GM18502 (cell line): Measurements from ENCODE around the gene ABCC12.
"Not testable (repeated sequence)": the region's sequence is repeated elsewhere in the genome, so short reads cannot be mapped to it uniquely, and the experiment has no call there.

Experiments used
- ATAC-seq: cut with Tn5 transposase; IDR thresholded peaks from one replicate; pipeline ENCODE4 v1.9.1; 2021; ENCODE audit warnings: mild to moderate bottlenecking; ENCODE audit not compliant: unreplicated experiment, poor library complexity

ABCC12 gene

DNA sequence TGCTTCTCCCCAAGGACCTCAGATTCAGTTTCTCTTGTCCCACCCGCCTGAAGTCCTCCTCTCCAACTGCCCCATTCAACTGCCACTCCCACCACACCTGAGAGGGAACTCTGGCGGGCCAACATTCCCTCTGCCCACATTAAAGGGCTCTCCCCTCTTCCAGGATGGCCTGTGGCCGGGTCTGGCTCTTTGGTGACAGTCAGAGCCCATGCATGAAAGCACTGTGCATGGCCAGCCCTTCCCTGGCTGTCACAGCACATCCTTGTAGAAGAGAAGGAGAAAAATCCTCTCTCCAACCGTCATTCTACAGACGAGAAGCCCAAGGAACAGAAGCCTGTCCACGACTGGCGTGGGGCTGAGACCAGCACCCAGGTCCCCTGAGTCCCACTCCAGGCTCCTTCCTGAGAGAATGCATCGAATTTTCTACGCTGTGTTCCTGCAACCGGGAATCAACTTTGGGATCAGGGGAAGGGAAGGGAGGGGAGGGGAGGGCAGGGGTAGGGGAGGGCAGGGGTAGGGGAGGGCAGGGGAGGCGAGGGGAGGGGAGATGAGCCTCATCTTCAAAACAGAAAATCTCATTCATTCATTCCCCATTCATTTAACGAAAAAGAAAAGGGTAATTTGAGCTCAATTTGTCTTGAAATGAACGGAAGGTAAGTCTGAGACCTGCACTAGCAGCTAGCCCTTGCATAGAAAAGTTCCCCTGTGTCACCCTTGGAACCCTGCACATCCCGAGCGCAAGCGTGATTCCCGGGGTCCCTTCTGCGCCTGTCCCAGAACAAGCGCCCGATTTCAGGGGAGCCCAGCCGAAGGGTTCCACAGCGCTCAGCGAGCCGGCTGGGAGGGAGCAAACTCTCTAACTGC, at the start of gene ABCC12:
Gene ABCC12 (minus strand): TSS at position 68 of the 864 bp plus-strand sequence. CDS start 9,569 bp downstream, outside the sequence.
- no peak for ATAC-seq

DNA sequence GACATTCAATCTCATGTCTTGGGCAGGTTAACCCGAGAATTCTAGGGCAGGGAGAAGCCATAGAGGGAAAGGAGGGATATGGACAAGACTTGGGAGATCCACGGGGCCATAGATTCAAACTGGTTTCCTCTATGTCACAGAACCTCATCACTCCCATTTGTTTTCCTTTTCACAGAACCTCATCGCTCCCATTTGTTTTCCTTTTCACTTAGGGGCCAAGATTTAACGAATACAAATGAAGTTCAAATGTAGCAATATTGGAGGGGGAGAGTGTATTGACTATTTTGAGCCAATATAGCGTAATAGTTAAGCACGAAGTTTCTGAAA, 49.0 kb upstream of the ABCC12 start:
- no peak for ATAC-seq

DNA sequence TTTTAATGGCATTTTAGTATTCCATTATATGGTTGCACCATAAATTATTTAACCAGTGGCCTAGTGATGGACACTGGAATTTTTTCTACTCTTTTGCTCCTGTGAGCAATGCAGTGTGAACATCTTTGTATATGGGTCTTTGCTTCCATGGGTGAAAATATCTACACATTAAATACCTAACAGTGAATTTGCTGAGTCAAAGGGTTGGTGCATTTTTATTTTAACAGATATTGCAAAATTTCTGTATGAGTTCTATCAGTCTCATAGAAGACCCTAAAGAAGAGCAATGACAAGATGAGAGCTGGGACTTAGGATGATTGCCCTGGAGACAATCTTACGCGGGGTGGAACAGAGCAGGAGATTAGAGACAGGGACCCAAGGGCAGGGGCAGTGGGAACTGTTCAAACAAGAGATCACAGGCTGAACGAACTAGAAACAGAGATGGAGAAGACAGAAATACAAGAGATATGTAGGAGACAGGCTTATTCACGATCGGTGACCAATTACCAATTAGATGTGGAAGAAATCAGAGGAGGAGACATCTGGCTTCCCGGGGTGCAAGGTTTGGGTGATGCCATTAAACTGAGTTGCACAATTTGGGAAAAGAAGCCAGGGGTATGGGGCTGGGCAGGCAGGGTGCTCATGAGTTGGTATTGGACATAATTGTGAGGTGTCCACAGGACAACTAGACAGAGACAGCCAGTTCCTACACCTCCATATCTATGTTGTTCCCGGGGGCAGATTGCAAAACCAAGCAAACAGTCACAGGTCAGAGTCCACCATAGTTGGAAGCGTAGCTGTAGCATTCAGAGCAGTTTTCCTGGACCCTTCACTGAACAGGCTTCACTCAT, 48.4 kb upstream of the ABCC12 start:
- ATAC-seq = no peak

DNA sequence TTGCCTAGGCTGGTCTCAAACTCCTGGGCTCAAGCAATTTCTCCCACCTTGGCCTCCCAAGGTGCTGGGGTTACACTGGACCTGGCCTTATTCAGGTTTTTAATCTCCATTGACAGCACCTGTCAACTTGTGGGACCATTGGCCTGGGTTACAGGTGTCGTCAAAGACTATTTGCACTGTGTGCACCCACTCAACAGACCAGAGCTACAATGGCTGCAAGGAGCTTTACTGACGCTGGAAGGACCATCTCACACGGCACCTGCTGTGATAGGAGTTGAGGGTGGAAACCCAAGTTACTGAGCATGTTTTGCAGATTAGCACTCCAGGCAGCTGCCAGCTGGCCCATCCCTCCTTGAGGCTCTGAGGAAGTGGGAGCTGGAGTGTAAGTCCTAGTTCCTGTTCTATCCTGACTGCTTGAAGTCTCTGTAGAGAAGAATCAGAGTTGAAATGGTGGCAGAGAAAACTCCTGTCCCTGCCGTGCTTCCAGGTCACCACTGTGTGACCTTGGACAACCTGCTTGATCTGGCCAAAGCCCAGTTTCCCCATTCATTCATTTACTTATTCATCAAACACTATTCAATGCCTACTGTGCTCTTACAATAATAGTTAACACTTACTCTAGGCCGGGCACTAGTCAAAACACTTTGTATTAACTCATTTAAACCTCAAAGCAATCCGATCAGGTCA, 45.9 kb upstream of the ABCC12 start:
- no peak for ATAC-seq

DNA sequence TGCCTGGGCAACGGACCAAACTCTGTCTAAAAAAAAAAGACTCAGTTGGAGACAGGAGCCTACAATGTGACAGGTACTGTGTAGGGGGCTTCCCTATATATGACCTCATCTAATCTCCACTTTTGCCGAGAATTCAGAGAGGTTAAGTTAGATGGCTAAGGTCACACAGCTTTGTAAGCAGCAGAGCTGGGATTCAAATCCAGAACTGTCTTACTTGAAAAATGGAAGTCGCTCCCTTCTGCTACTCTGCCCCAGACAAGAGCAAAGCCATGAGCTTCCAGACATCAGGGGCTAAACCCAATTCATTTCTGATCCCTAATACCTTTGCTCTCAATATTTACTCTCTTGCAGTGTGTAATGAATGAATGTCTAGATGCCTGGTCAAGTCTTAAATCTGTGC, 41.5 kb upstream of the ABCC12 start:
- no peak for ATAC-seq

DNA sequence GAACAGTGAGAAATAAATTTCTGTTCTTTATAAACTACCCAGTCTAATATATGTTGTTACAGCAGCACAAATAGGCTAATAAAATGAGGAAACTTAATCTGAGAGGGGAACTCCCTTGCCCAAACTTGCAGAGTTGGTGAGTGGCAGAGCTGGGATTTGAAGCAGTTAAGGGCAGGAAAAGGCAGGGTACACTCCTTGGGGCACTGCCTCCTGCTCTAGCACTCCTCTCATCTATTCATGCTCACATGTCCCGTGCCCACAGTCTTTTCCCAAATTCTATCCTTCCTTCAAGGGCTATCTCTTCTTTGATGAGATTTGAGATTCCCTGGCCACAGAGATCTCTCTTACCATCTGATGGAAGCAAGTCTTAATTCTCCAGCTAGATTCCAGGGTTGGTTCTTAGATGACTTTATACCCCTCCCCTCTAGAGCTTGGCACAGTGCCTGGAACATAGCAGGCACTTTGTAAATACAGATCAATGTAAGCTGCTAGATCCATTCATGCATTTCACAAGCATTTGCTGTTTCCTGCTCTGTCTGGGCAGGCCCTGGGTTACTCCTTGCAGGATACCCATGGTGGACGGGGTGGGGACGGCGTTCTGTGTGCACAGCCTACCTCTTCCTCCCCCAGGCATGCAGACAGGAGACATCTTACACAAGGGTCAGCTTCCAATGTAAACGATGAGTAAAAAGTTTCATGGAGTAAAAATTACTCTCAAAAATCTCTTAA, 39.2 kb upstream of the ABCC12 start:
- no peak for ATAC-seq

DNA sequence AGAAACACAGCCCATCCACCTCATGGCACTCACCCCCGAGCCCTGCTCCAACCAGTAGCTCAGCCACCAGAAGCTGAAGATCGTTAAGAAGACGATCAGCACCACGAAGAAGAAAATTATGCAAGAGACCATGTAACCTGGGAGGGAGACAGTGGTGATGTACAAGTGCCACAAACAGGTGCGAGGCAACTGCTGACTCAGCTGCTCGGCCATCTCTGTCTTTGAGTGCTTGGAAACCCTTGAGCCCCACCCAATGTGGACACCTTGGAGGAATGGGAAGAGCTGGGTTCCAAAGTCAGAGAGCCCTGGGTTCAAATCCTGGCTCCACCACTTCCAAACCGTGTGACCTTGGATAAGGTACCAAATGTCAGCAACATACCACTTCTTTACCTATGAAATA, 38.1 kb upstream of the ABCC12 start:
- ATAC-seq = no peak

DNA sequence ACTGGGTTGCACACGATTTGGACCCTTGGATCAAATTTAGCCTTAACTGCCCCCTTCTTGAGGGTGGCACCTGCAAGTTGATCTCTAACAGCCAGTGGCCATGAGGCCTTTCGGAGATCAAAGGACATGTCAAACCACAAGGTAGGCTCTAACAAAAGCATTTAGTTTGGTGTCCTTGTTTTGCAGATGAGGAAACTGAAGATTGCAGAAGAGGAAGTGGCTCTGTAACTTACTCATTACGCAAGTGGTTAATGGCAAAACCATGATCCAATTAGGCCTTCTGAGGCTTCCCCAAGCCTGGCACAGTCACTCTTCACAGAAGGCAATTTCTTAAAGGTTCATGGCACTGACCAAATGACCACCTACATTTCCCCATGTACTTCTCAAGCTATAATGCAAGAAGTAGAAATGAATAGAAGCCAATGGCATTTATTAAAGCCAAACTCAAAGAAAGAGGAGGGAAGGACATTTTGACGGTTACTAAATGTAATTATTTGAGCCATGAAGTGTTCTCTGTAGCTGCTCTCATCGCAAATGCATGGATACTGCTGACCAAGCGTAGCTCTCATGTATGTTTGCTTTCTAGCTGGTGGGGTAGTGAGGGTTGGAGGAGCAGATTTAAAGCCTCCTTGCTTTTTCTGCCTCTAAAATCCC, 32.8 kb upstream of the ABCC12 start:
- ATAC-seq = peak; percentile 91

DNA sequence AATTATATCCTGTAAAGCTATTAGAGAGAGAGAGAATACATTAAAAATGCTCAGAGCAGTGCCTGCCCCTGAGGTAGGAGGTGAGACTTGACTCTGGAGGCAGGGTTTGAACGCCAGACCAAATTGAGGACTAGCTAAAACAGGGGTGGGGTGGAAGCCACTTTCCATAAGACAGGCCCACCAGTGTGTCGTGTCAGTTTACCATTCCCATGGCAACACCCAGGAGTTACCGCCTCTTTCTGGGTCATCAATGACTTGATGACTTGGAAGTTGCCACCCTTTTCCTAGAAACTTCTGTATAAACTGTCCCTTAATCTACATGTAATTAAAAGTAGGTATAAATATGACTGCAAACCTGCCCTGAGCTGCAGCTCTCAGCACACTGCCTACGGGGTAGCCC, 32.0 kb upstream of the ABCC12 start:
- no peak for ATAC-seq

DNA sequence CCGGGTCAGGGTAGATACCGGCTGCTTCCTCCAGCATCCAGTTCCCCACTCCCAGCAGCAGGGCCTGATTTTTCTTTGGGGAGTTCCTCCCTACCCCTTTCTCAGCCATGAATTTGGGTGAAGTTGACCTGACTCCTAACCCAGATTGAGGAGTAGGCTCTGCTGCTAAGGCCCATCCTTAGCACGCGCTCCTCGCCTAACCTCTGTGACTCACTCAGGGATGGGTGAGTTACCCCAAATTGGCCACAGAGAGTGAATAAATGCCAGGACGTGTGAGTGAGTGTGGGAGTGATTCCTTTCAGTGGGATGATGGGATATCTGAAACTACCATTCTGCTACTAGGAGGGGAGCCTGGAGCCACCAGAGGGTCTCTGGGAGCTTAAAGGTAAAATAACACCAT, 28.9 kb upstream of the ABCC12 start:
- no peak for ATAC-seq

DNA sequence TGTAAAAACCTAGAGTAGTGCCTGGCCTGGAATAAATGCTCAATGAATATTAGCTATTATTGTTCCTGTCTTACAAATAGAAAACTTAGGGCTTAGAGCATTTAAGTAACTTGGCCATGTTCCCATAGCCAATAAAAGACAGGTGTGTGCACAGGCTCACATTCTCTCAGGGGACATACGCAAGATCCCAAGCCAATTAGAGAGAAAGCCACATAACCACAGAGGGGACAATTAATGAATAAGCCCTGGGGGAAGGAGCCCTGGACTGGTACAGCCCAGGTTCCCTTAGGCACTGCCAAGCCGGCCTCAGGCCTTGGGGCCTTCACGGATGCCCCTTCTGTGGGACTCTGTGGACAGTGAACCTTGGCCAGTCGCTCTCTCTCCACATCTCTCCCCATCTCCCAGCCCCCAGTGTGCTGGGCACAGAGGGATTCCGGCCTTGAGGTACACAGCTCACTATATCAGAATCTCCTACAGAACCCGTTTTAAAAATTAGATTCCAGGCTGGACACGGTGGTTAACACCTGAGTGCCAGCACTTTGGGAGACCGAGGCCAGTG, 27.3 kb upstream of the ABCC12 start:
- ATAC-seq = no peak

DNA sequence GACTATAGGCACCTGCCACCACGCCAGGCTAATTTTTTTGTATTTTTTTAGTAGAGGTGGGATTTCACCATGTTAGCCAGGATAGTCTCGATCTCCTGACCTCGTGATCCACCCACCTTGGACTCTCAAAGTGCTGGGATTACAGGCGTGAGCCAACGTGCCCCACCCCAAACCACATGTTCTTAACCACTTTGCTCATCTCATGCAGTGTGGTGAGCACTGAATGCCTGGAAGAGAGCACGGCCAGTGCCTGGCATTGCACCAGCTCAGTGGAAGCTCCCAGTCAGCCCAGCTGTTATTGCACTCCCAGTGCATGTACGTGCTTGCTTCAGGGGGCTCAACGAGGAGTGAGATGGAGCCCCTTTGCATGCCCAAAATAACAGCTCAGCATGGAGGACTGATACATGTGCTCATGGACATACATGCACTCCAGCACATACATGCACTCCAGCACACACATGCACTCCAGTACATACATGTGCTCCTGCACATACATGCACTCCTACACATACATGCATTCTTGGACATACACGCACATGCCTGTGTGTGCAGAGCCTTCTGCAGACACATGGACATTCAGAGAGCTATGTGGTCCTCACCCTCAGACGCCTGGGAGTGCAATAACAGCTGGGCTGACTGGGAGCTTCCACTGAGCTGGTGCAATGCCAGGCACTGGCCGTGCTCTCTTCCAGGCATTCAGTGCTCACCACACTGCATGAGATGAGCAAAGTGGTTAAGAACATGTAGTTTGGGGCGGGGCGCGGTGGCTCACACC, 26.1 kb upstream of the ABCC12 start:
- not testable (repeated sequence) for ATAC-seq

DNA sequence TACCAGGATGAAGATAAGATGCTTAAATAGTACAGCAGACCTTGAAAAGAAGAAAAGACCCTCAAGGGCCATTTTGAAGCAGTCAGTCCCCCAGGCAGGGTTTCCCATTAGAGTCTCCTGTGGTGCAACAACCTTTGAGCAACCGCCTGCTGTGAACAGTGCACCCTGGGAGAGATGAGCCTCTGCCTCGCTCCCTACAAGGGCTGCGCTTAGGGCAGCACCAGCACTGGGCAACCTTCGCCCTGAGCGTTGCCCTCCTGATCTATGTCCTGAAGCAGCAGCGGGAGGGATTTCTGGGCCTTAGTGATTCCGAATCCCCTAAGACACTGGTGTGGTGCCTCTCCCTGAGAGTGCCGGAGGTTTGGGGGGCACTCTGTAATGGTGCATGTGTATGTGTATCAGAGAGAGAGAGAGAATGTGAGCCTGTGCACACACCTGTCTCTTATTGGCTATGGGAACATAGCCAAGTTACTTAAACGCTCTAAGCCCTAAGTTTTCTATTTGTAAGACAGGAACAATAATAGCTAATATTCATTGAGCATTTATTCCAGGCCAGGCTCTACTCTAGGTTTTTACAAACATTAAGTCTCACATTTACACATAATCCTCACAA, 25.2 kb upstream of the ABCC12 start:
- ATAC-seq = no peak

DNA sequence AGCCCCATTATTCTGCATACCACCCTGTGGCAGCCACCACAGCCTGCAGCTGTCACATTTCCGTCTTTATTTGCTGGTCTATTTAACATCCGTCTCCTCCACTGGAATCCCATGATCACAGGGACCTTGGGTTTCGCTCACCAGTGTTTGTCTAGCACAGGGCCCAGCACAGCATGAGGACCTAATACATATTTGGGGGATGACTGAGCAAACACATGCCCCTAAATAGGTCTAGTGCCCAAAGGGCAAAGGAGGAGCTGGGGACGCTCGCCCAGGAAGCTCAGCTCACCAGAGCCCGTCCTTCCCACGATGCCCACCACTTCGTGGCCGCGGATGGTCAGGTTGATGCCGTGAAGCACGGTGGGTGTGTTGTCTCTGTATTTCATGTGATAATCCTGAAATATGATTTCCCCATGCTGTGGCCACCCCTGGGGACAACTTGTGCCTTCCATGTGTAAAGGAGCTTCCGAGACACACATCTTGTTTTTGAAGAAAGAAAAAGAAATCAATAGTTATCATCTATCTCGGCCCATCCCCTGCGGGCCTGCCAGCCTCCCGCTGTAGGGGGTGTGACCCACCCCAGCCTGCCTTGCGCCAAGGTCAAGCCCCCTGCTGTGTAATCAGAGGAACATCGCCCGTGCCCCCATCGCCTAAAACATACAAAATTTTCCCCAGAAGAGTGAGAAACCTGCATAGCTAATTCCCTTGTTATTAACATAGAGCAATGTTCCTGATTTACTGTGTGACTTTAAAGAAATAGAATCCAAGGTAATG, 21.0 kb upstream of the ABCC12 start:
- ATAC-seq = no peak

DNA sequence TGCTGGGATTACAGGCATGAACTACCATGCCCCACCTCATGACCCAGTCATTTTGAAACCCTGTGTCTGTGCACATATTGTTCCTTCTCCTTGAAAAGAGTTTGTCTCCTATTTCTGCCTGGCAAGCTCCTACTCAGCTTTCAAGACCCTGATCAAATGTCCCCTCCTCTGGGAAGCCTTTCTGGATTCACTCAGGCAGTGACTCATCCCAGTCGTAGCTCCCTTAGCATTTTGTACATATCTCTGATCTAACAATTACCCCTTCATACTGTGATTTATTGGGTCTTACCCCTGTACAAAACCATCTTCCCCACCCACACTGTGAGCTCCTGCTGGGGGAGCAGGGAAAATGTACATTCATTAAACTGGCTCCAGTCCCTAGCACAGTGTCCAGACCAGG, 18.1 kb upstream of the ABCC12 start:
- ATAC-seq = no peak

DNA sequence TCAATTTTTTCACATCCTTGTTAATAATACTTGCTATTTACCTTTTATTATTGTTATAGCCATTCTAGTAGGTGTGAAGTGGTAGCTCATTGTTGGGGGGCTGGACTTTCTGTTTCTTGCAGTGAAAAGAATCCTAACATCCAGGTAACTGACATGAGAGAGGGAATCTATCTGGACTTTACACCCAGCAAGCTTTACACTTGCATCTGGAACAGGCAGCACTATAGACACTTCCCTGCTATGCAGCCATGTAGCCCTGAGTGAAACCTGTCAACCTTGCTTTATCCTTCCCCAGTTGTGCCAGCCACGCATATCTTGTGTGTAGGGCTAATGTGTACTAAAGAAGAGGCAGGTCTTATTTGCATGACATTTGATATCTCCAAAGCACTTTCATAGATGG, 16.9 kb upstream of the ABCC12 start:
- no peak for ATAC-seq

DNA sequence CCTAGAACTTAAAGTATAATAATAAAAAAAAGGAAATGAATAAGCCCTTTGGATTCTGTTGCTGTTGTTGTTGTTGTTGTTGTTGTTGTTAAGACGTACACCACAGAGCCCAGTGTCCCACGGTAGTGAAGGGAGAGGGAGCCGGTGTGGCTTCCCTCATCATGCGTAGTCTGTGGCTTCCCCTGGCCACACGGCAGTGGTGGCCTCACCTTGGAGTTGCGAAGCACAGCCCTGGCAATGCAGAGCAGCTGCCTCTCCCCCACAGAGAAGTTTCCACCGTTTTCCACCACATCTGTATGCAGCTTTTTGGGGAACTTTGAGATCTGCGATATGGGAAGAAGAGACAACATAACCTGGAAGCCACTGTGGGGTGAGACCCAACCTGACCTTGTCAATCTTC, 14.1 kb upstream of the ABCC12 start:
- no peak for ATAC-seq

DNA sequence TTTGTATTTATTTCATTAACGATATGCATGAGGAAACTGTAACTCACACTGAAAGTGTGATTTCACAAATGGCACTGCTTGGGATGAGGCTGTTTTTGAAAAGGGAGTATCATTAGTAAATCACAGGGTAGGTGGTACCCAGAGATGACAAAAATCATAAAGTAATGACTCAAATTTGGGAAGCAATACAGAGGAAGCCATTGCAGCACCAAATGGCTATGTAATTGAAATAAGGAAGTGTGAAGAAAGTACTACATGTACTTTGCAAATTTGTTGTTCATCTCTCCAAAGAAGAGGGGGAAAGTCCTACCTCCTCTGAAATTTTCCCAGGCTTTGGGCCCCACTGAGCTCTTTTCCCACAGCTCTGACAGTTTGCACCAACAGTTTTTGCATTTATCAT, 12.3 kb upstream of the ABCC12 start:
- ATAC-seq = no peak
